DND-41 (cell line): ENCODE results near the gene SEM1.

Source experiments
- EZH2 ChIP-seq: IDR thresholded peaks from 3 replicates; pipeline ENCODE4 v1.6.1; 2012; ENCODE audit warnings: borderline replicate concordance, low read depth, mild to moderate bottlenecking, moderate library complexity, low read length, inconsistent platforms; ENCODE audit not compliant: severe bottlenecking
- TF ChIP-seq, protein P1 (sequence below): IDR thresholded peaks from 2 replicates; pipeline ENCODE4 v1.5.1; 2012; ENCODE audit warnings: borderline replicate concordance, low read length, moderate library complexity, mild to moderate bottlenecking; ENCODE audit not compliant: poor library complexity, severe bottlenecking; ENCODE audit errors: extremely low read depth

DNA sequence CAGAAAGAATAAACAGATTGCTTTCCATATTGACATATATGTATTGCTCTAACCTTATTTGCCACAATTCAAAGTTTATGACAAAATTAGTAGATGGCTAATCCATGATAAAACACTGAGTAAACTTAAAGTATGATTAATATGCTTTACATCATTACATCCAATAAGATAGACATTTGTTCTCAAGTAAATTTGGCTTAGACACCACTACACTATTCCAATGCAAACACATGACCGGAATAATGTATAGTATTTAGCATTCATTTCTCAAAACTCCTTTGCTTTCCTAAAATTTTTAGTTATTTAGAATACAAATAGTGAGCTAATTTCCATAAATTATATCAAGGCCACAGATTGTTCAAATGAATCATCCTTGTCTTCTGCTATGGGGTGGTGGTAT, 20.2 kb downstream of the SEM1 start:
- TF ChIP-seq, protein P1, sequence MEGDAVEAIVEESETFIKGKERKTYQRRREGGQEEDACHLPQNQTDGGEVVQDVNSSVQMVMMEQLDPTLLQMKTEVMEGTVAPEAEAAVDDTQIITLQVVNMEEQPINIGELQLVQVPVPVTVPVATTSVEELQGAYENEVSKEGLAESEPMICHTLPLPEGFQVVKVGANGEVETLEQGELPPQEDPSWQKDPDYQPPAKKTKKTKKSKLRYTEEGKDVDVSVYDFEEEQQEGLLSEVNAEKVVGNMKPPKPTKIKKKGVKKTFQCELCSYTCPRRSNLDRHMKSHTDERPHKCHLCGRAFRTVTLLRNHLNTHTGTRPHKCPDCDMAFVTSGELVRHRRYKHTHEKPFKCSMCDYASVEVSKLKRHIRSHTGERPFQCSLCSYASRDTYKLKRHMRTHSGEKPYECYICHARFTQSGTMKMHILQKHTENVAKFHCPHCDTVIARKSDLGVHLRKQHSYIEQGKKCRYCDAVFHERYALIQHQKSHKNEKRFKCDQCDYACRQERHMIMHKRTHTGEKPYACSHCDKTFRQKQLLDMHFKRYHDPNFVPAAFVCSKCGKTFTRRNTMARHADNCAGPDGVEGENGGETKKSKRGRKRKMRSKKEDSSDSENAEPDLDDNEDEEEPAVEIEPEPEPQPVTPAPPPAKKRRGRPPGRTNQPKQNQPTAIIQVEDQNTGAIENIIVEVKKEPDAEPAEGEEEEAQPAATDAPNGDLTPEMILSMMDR: no peak
- TF ChIP-seq EZH2: no peak
